Mesendoderm (in vitro differentiated cells): ENCODE data around the gene MPIG6B.
"Not testable (repeated sequence)": the region's sequence is repeated elsewhere in the genome, so short reads cannot be mapped to it uniquely, and the experiment has no call there.

Experiments used
- DNase-seq: peaks from one replicate; pipeline ENCODE4 v3.0.0; 2013
- H2AK5ac ChIP-seq: 2 replicates; pipeline ENCODE4 v1.6.1; 2013; ENCODE audit warnings: low read length, inconsistent platforms
- H2BK120ac ChIP-seq: 2 replicates; pipeline ENCODE4 v1.6.1; 2013; ENCODE audit warnings: low read depth, mild to moderate bottlenecking, low read length, moderate library complexity, mixed read lengths
- H2BK15ac ChIP-seq: replicated peaks from 2 replicates; pipeline ENCODE4 v1.6.1; 2013; ENCODE audit warnings: low read depth, mild to moderate bottlenecking, moderate library complexity
- H2BK5ac ChIP-seq: 2 replicates; pipeline ENCODE4 v1.6.1; 2013; ENCODE audit warnings: low read length, inconsistent platforms
- H3K18ac ChIP-seq: 2 replicates; pipeline ENCODE4 v1.6.1; 2013; ENCODE audit warnings: mild to moderate bottlenecking, low read length, mixed read lengths
- H3K23ac ChIP-seq: one replicate; pipeline ENCODE4 v1.6.1; 2013; ENCODE audit warnings: low read length
- H3K27ac ChIP-seq: 2 replicates; pipeline ENCODE4 v1.5.1; 2013; ENCODE audit warnings: low read depth, mild to moderate bottlenecking, inconsistent platforms, low read length, moderate library complexity
- H3K27me3 ChIP-seq: 2 replicates; pipeline ENCODE4 v1.6.1; 2013; ENCODE audit warnings: low read length, control low read depth, mild to moderate bottlenecking, inconsistent platforms; ENCODE audit not compliant: insufficient read depth, poor library complexity
- H3K36me3 ChIP-seq: 2 replicates; pipeline ENCODE4 v1.6.1; 2013; ENCODE audit warnings: low read length, inconsistent platforms; ENCODE audit not compliant: control insufficient read depth, insufficient read depth
- H3K4ac ChIP-seq: one replicate; pipeline ENCODE4 v1.6.1; 2013; ENCODE audit warnings: low read depth, mild to moderate bottlenecking, low read length, moderate library complexity
- H3K4me1 ChIP-seq: 2 replicates; pipeline ENCODE4 v1.6.1; 2013; ENCODE audit warnings: low read depth, low read length, inconsistent platforms; ENCODE audit not compliant: control insufficient read depth
- H3K4me2 ChIP-seq: 2 replicates; pipeline ENCODE4 v1.6.1; 2013; ENCODE audit warnings: low read length
- H3K4me3 ChIP-seq: 2 replicates; pipeline ENCODE4 v1.5.1; 2013; ENCODE audit warnings: mild to moderate bottlenecking, low read length
- H3K56ac ChIP-seq: one replicate; pipeline ENCODE4 v1.6.1; 2013; ENCODE audit warnings: low read length
- H3K79me1 ChIP-seq: 2 replicates; pipeline ENCODE4 v1.6.1; 2013; ENCODE audit warnings: low read length, inconsistent platforms
- H3K79me2 ChIP-seq: 2 replicates; pipeline ENCODE4 v1.6.1; 2013; ENCODE audit warnings: mild to moderate bottlenecking, low read length; ENCODE audit not compliant: control insufficient read depth, insufficient read depth
- H3K9ac ChIP-seq: 2 replicates; pipeline ENCODE4 v1.6.1; 2013; ENCODE audit warnings: low read length, inconsistent platforms
- H4K5ac ChIP-seq: one replicate; pipeline ENCODE4 v1.6.1; 2013; ENCODE audit warnings: low read length
- H4K8ac ChIP-seq: one replicate; pipeline ENCODE4 v1.6.1; 2013; ENCODE audit warnings: low read depth, mild to moderate bottlenecking, control low read depth, low read length, moderate library complexity
- WGBS: extraction: QIAGEN DNeasy Blood & Tissue Kit; methylation state at CpG from one replicate; pipeline ENCODE4 v1.1.7; 2013; ENCODE audit warnings: low lambda C conversion rate, missing lambda C conversion rate; ENCODE audit not compliant: insufficient coverage; ENCODE audit errors: extremely low coverage; 5-methylcytosine and 5-hydroxymethylcytosine counted together

The MPIG6B gene

DNA sequence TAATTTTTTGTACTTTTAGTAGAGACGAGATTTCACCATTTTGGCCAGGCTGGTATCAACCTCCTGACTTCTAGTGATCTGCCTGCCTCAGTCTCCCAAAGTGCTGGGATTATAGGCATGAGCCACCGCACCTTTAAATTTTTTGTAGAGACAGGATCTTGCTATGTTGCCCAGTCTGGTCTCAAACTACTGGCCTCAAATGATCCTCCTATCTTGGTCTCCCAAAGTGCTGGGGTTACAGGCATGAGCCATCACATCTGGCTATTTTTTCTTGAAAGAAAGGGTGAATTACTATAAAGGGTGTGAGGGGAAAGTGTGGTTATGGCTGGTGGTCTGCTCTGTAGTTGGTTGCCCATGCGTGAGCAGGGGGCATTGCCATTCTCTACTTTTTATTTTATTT lies 14.9 kb upstream of the MPIG6B start:
- Histone ChIP-seq H3K9ac (no peak overlapping the region), H3K27me3 (no peaks in the 10 kb centered on the region), H2BK120ac (no peak overlapping the region), H3K18ac (no peak overlapping the region), H3K23ac (no peak overlapping the region), H3K79me1 (no peaks in the 10 kb centered on the region), H2AK5ac (no peak overlapping the region), H3K27ac (no peak overlapping the region), H4K8ac (no peak overlapping the region), H4K5ac (no peak overlapping the region), H3K4me2 (no peak overlapping the region), H2BK15ac (no peak overlapping the region), H3K4me1 (peaks cover 6% of the 10 kb centered on the region), H3K56ac (no peak overlapping the region), H3K36me3 (no peaks in the 10 kb centered on the region), H2BK5ac (no peak overlapping the region), H3K4ac (no peak overlapping the region), H3K79me2 (no peaks in the 10 kb centered on the region), H3K4me3 (no peak overlapping the region)
- WGBS = no CpG with 5 or more reads among the region's 3 CpGs
- DNase-seq = no peak

DNA sequence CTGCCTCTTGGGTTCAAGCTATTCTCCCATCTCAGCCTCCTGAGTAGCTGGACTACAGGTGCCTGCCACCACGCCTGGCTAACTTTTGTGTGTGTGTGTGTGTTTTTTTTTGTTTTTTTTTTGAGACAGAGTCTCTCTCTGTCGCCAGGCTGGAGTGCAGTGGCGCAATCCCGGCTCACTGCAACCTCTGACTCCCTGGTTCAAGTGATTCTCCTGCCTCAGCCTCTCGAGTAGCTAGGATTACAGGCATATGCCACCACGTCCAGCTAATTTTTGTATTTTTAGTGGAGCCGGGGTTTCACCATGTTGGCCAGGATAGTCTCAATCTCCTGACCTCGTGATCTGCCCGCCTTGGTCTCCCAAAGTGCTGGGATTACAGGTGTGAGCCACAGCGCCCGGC lies 14.0 kb upstream of the MPIG6B start:
- H2BK5ac ChIP-seq, H3K23ac ChIP-seq, H2BK15ac ChIP-seq, H3K79me2 ChIP-seq, H3K4me2 ChIP-seq, H3K36me3 ChIP-seq, H4K8ac ChIP-seq, H3K4me3 ChIP-seq, H3K79me1 ChIP-seq, H4K5ac ChIP-seq, H3K27me3 ChIP-seq, H3K27ac ChIP-seq, H3K18ac ChIP-seq, H3K56ac ChIP-seq, H3K4ac ChIP-seq, H2BK120ac ChIP-seq, H3K9ac ChIP-seq, H2AK5ac ChIP-seq, DNase-seq: not testable (repeated sequence)
- WGBS = no CpG with 5 or more reads among the region's 11 CpGs
- peaks cover 12% of the 10 kb centered on the region for H3K4me1 ChIP-seq

DNA sequence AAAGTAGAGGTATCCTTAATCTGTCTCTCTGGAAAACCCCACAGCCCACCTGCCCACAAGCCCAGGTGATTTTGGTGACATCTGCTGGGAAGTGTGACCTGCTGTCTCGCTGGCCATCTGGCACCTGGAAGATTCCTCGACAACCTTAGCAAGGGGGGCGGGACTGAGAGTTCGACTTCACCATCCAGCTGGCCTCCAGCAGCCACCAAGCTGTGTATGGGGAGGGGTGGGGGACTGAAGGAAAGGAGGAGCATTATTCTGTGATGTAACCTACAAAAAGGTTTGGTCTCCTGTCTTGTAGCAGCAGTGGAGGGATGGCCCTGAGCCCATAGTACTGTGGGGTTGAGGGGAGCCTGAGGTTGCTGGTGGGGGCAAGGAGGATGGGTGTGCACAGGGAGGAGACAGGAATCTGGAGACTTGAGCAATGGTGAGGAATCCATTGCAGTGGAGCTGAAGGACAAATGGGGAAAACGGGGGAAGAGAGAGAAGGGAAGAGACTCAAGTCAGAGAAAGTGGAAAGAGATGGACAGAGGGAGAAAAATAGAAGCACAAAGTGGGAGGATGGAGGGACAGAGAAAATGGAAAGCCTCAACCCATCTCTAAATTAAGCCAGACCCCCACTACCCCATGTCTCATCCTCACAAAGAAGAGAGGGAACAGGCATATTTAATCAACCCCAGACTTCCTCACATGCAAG lies 12.5 kb upstream of the MPIG6B start:
- no peak overlapping the region for H3K4me3 ChIP-seq
- H3K27ac ChIP-seq = no peak overlapping the region
- no peak overlapping the region for H3K23ac ChIP-seq
- DNase-seq = peak; percentile 45
- H3K36me3 ChIP-seq = no peaks in the 10 kb centered on the region
- H2AK5ac ChIP-seq = peak overlapping the region; percentile 43
- H3K79me1 ChIP-seq = no peaks in the 10 kb centered on the region
- no peak overlapping the region for H2BK5ac ChIP-seq
- H4K5ac ChIP-seq = no peak overlapping the region
- H3K56ac ChIP-seq = peak overlapping the region; percentile 54
- H3K27me3 ChIP-seq = no peaks in the 10 kb centered on the region
- WGBS = no CpG with 5 or more reads among the region's 5 CpGs
- H3K18ac ChIP-seq = no peak overlapping the region
- no peak overlapping the region for H2BK120ac ChIP-seq
- no peak overlapping the region for H3K4ac ChIP-seq
- H3K79me2 ChIP-seq = no peaks in the 10 kb centered on the region
- H3K4me2 ChIP-seq = no peak overlapping the region
- H3K4me1 ChIP-seq = peaks cover 18% of the 10 kb centered on the region
- H4K8ac ChIP-seq = no peak overlapping the region
- peak overlapping the region; percentile 13 for H3K9ac ChIP-seq
- no peak overlapping the region for H2BK15ac ChIP-seq

DNA sequence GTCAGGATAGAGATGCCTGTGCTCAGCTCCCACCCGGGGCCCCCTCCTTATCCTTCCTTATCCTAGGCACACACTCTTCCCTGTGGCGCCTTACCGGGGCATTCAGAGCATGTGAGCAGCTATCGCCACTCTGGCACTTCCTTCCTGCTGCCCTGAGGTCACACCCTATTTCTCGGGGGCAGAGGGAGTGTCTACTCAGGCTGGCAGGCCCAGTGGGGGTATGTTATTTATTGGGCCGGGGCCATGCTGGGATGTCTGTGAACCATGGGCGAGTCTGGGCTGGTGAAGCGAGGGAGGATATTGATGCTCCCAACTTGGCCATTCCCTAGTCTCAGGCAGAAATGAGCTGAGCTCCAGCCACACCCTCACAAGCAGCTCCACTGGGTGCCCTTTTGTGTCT lies 11.9 kb upstream of the MPIG6B start:
- no peak for DNase-seq
- Histone ChIP-seq H3K79me2 (no peaks in the 10 kb centered on the region), H3K9ac (no peak overlapping the region), H2BK5ac (no peak overlapping the region), H3K23ac (no peak overlapping the region), H3K4me2 (no peak overlapping the region), H3K27ac (no peak overlapping the region), H2BK15ac (no peak overlapping the region), H3K27me3 (no peaks in the 10 kb centered on the region), H3K18ac (no peak overlapping the region), H4K5ac (no peak overlapping the region), H3K56ac (no peak overlapping the region), H2BK120ac (no peak overlapping the region), H2AK5ac (no peak overlapping the region), H3K79me1 (no peaks in the 10 kb centered on the region), H3K36me3 (no peaks in the 10 kb centered on the region), H3K4me3 (no peak overlapping the region), H3K4me1 (peaks cover 18% of the 10 kb centered on the region), H3K4ac (no peak overlapping the region), H4K8ac (no peak overlapping the region)
- no CpG with 5 or more reads among the region's 8 CpGs for WGBS

DNA sequence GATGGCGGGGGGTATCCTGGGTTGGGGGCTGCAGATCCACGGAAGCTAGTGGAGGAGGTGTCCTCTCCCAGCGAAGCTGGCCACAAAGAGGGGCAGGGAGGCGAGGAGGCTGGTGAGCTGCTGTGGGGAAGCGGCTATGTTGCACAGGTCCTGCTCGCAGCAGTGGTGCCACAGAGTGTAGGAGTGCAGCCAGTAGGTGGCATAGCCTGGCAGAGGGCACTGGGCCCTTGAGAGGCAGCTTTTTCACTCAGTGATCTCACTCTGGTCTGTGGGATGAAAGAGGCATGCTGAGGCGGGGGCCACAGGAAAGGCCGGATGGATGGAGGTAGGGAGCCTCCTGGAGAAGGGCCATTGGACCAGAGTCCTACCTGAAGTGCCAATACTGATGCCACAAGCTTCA lies 10.9 kb upstream of the MPIG6B start:
- no peak overlapping the region for H2BK5ac ChIP-seq
- no peaks in the 10 kb centered on the region for H3K27me3 ChIP-seq
- H3K9ac ChIP-seq = no peak overlapping the region
- H3K4me3 ChIP-seq = no peak overlapping the region
- H3K27ac ChIP-seq = no peak overlapping the region
- no peaks in the 10 kb centered on the region for H3K36me3 ChIP-seq
- no peak for DNase-seq
- no peak overlapping the region for H4K8ac ChIP-seq
- H3K79me2 ChIP-seq = no peaks in the 10 kb centered on the region
- no peak overlapping the region for H3K23ac ChIP-seq
- H3K4me2 ChIP-seq = no peak overlapping the region
- H4K5ac ChIP-seq = no peak overlapping the region
- no peak overlapping the region for H3K4ac ChIP-seq
- H2AK5ac ChIP-seq = peak overlapping the region; percentile 15
- H3K18ac ChIP-seq = no peak overlapping the region
- H3K79me1 ChIP-seq = no peaks in the 10 kb centered on the region
- no peak overlapping the region for H2BK120ac ChIP-seq
- H2BK15ac ChIP-seq = no peak overlapping the region
- WGBS = no CpG with 5 or more reads among the region's 8 CpGs
- peaks cover 18% of the 10 kb centered on the region for H3K4me1 ChIP-seq
- peak overlapping the region; percentile 62 for H3K56ac ChIP-seq

GRCh38 chr6:31713465-31713864 lies 9.7 kb upstream of the MPIG6B start:
- no peak for DNase-seq
- H3K27me3 ChIP-seq = no peaks in the 10 kb centered on the region
- no peak overlapping the region for H3K4me3 ChIP-seq
- H3K79me1 ChIP-seq = no peaks in the 10 kb centered on the region
- peak overlapping the region; percentile 96 for H2BK5ac ChIP-seq
- H3K4ac ChIP-seq = peak overlapping the region; percentile 81
- no peak overlapping the region for H4K5ac ChIP-seq
- peak overlapping the region; percentile 62 for H3K9ac ChIP-seq
- H3K79me2 ChIP-seq = no peaks in the 10 kb centered on the region
- peaks cover 21% of the 10 kb centered on the region for H3K4me1 ChIP-seq
- H3K36me3 ChIP-seq = no peaks in the 10 kb centered on the region
- no CpG with 5 or more reads among the region's 4 CpGs for WGBS
- H2AK5ac ChIP-seq = peak overlapping the region; percentile 51
- H3K18ac ChIP-seq = peak overlapping the region; percentile 92
- peak overlapping the region; percentile 79 for H4K8ac ChIP-seq
- peak overlapping the region; percentile 93 for H3K56ac ChIP-seq
- H3K4me2 ChIP-seq = no peak overlapping the region
- H3K27ac ChIP-seq = peak overlapping the region; percentile 69
- peak overlapping the region; percentile 37 for H2BK15ac ChIP-seq
- peak overlapping the region; percentile 73 for H2BK120ac ChIP-seq
- no peak overlapping the region for H3K23ac ChIP-seq
